HG03175 (cell line): ENCODE results near the gene DTD1.

ENCODE experiments used
- ATAC-seq: cut with Tn5 transposase; IDR thresholded peaks from one replicate; pipeline ENCODE4 v1.9.1; 2021; ENCODE audit warnings: mild to moderate bottlenecking, moderate library complexity; ENCODE audit not compliant: unreplicated experiment

The DTD1 gene, protein sequence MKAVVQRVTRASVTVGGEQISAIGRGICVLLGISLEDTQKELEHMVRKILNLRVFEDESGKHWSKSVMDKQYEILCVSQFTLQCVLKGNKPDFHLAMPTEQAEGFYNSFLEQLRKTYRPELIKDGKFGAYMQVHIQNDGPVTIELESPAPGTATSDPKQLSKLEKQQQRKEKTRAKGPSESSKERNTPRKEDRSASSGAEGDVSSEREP

DNA sequence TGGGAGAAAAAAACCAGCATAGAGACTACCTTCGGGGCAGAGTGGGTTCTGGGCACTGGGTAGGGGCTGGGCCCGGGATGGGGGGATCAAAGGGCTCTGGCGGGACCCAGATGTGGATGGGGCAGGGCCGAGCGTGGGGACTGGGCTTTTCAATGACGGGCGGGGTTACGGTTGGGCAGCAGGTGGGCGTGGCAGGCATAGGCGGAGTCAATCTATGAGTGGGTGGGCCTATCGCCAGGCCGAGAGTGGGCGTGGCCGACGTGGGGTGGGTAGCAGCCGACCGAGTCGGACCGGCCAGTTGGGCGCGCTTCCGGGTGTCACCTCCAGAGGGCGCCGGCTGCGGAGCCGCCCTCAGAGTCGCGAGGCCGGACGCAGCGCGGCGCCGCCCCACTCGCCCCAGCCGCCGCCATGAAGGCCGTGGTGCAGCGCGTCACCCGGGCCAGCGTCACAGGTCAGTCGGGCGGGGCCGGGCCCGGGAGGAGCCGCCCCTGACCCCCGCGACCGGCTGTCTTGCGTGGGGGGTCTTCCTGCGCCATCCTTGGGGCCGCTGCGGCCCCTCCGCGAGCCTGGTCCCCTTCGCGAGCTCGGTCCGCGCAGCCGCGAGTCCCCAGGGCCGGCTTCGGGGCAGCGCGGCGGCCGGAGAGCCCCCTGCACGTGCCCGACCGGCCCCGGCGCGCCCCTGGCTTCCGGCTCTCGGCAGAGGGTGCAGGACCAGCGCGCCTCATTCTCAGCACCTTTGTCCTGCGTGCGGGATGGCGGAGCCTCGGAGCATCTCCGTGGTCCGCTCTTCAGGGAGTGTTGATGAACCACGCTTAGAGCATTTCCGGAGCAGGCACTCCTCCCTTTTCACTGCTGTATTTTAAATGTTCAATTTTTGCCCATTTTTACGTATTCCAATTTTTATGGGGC, at the start of gene DTD1:
TSS of gene DTD1 (plus strand) at position 390 of the 909 bp plus-strand sequence. CDS start at position 409, 19 bp downstream.
- peak; percentile 85 for ATAC-seq

DNA sequence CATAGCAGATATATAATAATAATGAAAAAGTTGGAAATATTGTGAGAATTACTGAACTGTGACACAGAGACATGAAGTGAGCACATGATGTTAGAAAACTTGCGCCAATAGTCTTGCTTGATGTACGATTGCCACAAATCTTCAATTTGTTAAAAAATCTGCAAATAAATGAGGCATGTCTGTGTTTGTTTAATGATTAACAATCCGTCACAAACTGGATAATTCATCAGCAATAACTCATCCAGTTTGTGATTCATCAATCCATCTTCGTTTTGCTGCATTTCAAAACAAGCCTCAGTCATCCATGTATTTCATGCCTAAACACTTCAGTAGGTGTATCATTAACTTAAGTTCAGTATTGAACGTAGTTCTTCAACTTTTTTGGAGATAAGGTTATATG, 46.1 kb upstream of the DTD1 start:
- no peak for ATAC-seq

DNA sequence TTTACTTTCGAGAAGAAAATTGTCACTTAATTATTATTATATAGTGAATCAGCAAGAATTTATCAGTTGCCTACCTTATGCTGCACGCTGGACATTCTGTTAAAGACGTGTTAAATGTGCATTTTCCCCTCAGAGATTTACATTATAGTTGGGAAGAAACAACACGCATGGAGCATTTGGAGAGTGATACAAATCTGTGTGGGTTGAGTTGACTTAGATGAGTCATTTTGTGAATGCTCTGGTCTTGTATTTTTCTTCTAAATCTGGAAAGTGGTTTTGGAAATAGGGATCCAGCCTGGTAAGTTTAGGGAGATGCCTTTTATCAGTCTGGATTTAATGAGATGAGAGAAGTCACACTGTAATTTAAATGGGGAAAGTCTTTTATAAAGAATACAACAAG, 44.6 kb upstream of the DTD1 start:
- no peak for ATAC-seq

DNA sequence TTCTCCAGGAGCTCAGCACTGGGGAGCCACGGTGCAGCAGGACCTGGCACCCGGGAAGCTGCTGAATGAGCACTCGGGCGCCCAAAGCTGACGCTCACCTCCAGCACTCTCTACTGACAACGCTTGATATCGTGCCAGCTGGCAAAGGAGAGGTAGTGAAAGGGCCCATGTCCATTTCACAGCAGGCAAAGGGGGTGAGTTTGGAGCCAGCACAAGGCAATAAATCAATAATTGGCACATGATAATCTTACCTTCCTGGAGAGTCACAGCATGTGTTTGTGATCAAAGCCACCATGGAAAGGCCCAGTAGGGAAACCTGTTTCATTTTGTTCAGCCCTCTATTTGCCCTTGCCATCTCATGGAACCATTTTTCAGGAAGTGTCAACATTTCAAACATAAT, 43.9 kb upstream of the DTD1 start:
- no peak for ATAC-seq

DNA sequence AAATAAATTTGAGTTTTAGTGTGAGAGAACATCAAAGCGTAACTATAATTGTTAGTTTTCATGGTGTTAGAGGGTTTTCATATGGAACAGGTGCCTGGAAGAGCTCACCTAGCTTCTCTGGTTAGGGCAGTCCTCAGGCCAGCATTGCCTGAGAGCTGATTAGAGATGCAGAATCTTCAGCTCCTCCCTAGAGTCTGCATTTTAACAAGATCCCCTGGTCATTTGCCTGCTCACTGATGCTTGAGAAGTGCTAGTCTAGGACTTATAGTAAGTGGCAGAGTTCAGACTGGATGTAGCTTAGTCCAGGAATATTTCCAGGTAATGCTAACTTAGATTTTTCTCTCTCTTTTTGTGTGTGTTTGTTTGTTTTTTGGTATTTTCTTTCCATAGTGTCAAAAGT, 42.3 kb upstream of the DTD1 start:
- ATAC-seq = no peak

DNA sequence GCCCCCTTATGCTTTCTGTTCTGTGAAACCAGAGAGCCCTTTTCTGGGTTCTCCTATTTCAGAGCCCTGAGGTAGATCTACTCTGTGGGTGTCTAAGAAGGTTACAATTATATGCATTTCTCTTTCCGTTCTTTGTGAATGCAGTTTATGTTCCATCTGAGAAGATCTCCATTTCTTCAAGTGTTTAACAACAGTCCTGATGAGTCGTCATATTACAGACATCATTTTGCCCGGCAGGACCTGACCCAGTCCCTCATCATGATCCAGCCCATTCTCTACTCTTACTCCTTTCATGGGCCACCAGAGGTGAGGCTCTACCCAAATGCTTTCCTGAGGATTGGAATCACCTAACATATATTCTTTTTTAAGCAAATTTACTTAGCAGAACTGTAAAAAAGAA, 39.4 kb upstream of the DTD1 start:
- ATAC-seq = no peak

DNA sequence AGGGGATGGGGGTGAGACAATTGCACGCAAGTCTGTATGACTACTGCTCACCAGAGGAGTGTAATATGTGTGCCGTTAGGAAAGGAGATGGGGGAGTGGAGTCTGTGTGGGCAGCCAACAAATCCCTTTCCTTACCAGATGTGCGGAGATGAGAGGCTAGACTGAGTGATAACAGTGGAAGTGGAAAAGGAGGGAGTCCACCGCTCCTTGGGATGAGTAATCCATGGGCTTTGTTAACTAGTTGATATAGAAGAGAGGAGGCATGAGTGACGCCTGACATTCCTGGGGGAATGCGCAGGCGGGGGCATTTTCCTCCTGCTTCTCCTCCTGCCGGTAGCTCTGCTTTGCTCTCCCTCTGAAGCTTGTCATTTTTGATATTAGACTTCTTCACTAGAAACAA, 34.1 kb upstream of the DTD1 start:
- no peak for ATAC-seq

DNA sequence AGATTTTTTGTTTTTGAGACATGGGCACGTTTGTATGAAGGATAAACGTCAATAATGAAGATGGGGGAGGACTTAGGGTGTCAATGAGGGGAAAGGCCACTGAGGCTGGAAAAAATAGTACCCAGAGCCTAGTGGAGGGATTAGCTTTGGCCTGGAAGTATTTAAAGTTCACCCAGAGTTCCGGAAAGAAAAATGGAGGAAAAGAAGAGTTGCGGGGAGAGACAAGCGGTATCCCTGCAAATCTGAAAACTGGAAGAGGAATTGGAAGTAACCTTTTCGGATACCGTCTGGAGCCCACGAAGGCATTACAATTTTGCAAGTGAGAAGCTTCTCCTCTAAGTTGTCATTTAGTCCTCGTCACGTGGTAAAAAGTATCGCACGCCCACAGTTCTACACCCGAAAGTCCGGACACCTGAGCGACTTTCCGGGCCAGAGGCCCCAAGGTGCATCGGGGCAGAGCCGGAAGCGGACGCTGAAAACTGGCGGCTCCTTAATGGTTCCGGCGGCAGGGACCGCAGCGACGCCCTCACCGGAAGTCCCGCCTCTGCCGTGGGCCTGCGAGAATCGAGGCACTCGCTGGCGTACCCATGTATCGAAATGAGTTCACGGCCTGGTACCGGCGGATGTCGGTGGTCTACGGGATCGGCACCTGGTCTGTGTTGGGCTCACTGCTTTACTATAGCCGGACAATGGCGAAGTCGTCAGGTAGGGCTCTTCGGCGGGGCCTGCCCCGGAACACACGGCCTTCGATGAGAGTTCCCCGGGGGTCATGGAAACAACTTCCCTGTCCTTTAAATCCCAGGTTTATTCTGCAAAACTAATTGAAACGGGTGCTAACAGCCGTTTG, 20.7 kb upstream of the DTD1 start, which contains the start of gene SMIM26:
TSS of gene SMIM26 (plus strand) at position 541 of the 847 bp plus-strand sequence. CDS start at position 588, 47 bp downstream.
- peak; percentile 99 for ATAC-seq

DNA sequence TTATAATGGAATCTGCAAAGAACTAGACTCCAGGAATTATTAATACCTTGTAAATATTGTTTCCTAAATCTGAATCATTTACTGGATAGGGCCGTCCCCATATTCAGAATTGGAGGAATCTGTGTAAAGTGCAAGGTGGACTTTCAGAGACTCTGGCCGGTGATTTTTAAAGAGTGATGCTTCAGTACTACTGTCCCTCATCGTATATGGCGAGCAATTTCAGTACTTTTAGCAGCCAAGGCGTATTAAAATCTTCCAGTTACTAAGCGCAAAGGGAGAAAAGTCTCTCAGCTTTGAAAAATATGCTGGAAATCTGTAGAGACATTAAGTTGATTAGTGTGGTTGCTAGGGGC, 20.1 kb upstream of the DTD1 start:
- peak; percentile 28 for ATAC-seq

DNA sequence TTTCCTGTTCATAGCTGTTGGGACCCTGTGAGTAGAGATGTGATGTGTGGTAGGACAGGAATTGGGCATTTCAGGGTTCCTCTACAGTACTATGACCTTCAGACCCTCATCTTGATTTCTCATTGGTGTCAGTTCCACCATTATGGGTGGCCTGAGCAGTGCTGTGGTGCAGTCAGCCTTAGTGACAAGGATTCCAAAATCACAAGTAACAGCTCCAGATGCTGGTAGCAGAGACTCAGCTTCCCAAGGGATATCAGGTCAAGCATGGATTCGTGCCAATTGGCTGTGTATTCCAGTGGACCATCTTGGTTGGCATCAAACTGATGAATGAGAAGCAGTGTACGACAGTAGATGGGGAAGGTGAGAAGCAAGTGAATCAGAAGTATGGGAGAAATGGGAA, 16.8 kb upstream of the DTD1 start:
- no peak for ATAC-seq

DNA sequence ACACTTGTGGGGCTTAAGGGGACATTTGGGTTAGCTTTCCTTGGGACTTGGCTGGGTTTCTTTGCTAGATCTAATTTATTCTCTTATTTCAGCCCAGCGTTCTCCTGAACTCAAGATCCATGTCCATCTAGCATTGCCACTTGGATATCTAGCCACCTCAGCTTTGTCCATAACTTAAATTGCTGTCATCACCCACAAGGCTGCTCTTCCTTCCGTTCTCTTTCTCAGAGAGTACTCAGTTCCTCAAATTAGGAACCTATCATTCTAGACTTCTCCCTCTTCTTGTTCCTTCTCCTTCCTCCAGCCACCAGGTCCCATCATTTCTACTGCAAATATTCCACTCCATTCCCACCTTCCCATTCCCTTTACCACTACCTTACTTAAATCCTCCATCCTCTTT, 16.3 kb upstream of the DTD1 start:
- ATAC-seq = no peak

DNA sequence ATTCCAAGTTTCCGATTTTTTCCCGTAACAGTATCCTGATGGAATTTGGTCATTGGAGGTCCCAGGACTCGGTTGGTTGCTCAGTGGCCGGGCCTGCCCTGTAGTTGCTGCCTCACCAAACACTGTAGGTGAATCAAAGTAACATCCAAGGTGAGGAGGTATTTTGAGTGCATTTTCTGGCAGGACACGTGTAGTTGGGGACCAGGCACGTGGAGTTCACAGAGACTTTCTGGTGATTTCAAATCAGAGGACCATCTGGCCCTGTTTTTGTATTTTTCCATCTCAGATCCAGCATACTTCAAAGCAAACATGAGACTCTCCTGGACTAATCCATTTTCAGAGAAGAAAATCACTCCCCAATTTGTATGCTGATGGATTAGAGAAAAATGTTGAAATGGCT, 9.9 kb upstream of the DTD1 start:
- ATAC-seq = no peak

DNA sequence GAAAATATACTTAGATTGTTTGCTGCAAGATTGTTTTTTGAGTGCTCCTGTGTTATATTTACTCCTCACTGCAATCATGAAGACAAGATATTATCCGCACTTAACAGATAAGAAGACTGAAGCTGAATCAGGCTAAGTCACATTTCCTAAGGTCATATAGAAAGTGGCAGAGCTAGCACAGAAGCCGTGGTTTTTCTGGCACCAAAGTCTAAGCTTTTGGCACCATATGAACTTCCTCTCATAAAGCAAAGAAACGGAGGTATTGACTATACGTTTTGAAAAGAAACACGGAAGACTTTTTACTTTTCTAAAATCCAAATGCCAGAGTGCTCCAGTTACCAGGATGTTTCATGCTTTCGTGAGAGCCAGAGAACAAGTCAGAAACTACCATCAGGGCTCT, 9.3 kb upstream of the DTD1 start:
- ATAC-seq = no peak

DNA sequence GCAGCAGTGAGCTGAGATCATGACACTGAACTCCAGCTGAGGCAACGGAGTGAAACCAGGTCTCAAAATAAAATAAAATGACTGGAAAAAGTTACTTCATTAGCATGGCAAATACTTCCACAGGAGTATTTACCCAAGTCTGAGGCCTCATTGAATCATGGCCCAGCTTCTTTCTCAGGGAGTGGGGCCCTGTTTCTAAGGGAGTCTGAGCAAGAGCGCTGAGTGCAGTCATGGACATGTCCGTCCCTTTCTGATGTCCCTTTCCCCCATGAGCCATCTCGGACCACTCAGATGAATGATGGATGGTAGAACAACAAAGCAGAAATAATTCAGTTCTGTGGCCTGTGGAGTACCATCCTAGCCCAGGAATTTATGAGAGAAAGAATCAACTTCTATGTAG, 7.8 kb upstream of the DTD1 start:
- no peak for ATAC-seq

DNA sequence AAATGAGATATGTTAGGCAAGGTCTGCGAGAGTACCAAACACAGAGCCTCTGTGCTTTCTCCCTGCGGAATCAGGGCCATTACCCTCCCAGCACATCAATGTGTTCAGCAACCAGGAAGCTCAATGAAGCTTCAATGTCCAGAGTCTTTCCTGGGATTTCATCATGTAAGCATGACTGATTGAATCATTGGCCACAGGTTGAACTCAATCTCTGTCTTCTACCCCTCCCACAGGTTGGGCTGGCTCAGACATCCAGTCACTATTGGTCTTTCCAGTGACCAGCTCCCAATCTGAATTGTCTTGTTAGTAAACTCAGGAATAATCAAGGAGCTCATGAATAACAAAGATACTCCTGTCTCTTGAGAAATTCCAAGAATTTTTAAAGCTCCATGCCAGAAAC, 2.7 kb upstream of the DTD1 start:
- no peak for ATAC-seq

DNA sequence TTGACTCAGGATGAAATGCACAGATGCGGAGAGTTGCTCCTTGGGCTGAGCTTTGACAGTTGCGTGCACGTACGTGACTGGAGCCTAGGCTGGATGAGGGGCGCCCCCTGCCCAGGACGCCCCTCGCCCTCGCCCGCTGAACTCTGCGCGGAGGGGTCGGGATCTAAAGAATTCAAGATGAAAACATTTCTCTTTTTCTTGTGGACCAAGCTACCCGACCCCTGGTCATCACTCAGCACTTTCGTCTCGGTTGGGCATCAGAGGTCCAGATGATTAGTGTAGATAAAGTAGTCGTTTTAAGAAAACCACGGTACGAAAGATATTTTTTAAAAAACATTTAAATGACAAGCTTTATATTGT, 700 bp downstream of the DTD1 start:
- no peak for ATAC-seq

DNA sequence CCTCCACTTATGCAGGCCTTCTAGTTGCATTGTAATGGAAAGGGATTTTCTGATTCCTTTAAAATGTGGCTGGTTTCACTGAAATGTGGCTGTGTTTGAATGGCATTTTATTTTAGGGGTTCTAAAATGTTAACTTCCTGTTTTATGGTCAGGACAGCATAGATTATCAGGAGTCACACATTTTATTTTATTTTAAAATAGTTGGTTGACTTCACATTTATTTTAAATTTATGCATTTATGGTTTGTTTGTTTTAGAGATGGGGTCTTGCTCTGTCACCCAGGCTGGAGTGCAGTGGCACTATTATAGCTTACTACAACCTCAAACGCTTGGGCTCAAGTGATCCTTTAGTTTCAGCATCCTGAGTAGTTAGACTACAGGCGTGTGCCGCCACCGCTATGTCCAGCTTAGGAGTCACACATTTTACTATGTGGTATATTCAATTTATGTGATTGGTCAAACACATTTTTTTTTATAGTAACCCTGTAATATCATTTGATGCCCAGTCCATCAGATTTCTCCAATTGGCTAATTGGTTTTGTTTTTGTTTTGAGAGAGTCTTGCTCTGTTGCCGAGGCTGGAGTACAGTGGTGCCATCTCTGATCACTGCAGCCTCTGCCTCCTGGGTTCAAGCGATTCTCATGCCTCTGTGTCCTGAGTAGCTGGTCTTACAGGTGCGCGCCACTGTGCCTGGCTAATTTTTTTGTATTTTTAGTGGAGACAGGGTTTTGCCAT, 2.3 kb downstream of the DTD1 start:
- ATAC-seq = no peak

DNA sequence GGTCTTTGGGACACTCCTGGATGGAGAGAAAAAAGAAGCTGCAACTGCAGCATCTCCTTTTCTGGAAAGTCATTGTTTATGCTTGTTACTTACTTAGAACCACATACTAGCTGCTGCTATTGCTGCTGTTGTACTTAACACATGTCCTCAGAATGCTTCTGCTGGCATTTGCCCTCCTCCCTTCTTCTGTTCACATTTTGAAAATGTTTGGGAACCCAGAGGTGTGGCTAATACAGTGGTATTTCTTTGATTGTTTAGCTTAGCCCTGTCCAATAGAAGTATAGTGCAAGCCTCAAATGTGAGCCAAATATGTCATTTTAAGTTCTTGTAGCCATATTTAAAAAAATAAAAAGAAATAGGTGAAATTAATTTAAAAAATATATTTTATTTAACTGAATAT, 8.4 kb downstream of the DTD1 start:
- ATAC-seq = no peak

DNA sequence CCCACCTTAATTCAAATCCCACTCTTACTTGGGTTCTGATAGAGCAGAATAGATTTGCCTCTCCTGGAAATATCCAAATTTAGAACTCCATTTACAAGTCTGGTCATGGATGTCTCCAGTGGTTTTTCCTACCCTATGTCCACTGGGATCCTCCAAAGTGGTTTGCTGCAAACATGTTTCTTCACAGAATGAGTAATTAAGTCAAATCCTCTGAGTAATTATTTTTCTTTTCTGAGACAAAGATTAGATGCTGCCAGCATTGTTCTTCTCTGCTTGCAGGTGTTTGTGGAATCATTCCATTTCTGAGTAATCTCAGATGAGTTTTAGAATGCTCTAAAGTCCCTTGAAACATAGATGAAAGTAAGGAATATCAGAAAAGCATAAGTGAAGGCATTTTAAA, 21.9 kb downstream of the DTD1 start:
- ATAC-seq = no peak

DNA sequence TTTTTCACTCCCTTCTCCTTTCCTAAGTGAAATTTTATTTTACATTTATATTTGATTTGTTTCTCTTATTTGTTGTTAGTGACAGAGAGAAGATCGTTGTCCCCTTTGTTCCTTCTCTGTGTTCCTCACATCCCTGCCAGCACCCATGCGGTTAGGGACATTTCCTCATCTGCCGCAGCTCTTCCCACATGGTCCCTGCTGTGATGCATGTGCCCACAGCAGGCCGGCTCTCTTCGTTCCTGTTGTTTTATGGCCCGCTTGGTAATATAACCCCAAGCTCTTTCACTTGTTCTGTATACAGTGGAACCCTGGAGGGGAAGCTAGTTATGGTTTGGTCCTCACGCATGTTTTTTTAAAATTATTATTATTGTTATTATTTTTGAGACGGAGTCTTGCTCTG, 23.6 kb downstream of the DTD1 start:
- no peak for ATAC-seq

DNA sequence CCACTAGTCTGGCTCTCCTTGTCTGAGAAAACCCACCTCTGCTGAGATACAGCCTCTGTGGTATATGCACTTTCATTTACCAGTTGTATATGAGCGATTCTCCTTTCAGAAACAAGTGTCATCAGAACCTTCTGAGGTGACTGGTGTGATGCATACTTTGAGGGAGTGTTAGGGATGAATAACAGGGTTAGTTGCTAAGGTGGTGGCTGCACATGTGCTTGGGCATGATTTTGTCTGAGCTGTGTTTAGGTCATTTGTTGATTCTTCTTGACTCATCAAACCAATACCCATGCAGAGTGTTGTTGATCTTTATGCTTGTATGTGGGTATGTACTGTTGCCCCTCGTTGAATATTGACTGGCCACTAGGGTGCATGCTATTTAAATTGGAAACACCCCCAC, 25.7 kb downstream of the DTD1 start:
- ATAC-seq = no peak
